Stimulated activated effector memory CD8-positive, alpha-beta T cell treated with anti-CD3 and anti-CD28 coated beads, Interleukin-12 subunit alpha, Interleukin-12 subunit beta, amount 100 ng/mL, for 72 hours (primary cell): ENCODE data around the gene XCR1.
A peak's percentile ranks its signal among the peaks of the same experiment; 100 is the strongest.

Experiments used
- ATAC-seq: fragments of 150-1000 bp; cut with Tn5 transposase; 2 replicates; pipeline ENCODE4 v1.10.0; 2021
- DNase-seq, 2 donors: peaks; one replicate each; pipeline ENCODE4 v3.0.0; 2021 to 2022; ENCODE audit warnings: low spot score in 2 of 2
- H3K27ac Mint-ChIP-seq: one replicate; pipeline ENCODE4 v1.8.0; 2022; ENCODE audit warnings: mild to moderate bottlenecking, mixed read lengths
- H3K36me3 Mint-ChIP-seq: one replicate; pipeline ENCODE4 v1.8.0; 2022; ENCODE audit warnings: mild to moderate bottlenecking, mixed read lengths
- H3K4me1 Mint-ChIP-seq: one replicate; pipeline ENCODE4 v1.8.0; 2022; ENCODE audit warnings: mixed read lengths
- H3K4me3 Mint-ChIP-seq: one replicate; pipeline ENCODE4 v1.8.0; 2022; ENCODE audit warnings: mild to moderate bottlenecking, mixed read lengths
- H3K9me3 Mint-ChIP-seq: one replicate; pipeline ENCODE4 v1.8.0; 2022; ENCODE audit warnings: mixed read lengths

The XCR1 gene

DNA sequence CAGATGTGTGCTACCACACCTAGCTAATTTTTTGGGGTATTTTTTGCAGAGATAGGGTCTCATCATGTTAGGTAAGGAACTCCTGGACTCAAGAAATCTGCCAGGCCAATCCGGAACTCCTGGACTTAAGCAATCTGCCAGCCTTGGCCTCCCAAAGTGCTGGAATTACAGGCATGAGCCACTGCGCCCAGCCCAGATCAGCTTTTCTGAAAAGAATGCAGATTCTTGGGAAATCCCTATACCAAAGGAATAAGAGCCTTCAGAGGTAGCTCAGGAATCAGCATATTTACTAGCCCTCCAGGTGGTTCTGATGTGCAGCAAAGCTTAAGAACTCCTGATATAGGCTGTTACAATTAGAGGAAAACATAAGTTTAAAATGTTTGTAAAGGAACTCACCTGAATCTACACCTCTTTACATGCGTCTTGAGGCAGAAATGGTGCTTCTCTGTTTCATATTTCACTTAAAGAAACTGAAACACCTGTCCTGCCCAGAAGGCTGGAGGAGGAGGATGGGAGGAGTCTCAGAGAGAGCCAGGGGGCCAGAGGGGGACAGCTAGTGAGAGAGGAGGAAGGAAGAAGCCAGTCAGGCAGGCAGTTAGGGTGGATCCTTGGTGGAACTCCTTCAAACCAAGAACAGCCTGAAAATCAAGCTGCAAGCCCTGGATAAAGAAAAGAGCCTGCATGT lies at the start of gene XCR1:
XCR1 (minus strand) TSS at position 463 of the 685 bp plus-strand sequence. CDS start 5,536 bp downstream, outside the sequence.
- no peak for ATAC-seq
- Mint-ChIP-seq H3K9me3 (peaks cover 8% of the 10 kb centered on the region), H3K4me3 (no peak within 1 kb of the TSS), H3K27ac (no peak within 1 kb of the TSS), H3K36me3 (peaks cover 6% of the 10 kb centered on the region), H3K4me1 (peaks cover 10% of the 10 kb centered on the region)
- no peak for DNase-seq

GRCh38 chr3:46076606-46077005 lies 49.3 kb upstream of the XCR1 start:
- DNase-seq (no peak), ATAC-seq (no peak)
- Mint-ChIP-seq H3K4me1 (peaks cover 28% of the 10 kb centered on the region), H3K4me3 (no peak overlapping the region), H3K36me3 (no peaks in the 10 kb centered on the region), H3K9me3 (peaks cover 3% of the 10 kb centered on the region), H3K27ac (no peak overlapping the region)

DNA sequence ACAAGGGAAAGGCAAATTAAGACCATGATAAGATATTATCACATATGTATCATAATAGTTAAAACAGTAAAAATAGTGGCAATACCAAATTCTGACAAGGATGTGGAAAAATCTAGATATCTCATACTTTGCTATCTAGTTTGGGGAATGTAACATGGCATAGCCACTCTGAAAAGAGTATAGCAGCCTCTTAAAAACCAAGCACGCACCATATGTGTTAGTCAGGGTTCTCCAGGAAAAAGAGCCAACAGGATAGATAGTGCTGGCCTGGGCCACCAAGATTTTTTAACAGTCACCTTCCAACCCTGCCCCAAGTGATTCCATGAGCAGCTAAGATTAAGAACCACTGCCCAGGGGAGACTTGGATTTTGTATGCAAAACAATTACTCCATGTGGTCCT lies 48.5 kb upstream of the XCR1 start:
- Mint-ChIP-seq H3K9me3 (peaks cover 7% of the 10 kb centered on the region), H3K36me3 (no peaks in the 10 kb centered on the region), H3K4me1 (peaks cover 35% of the 10 kb centered on the region), H3K4me3 (no peak overlapping the region), H3K27ac (no peak overlapping the region)
- DNase-seq (no peak), ATAC-seq (no peak)

DNA sequence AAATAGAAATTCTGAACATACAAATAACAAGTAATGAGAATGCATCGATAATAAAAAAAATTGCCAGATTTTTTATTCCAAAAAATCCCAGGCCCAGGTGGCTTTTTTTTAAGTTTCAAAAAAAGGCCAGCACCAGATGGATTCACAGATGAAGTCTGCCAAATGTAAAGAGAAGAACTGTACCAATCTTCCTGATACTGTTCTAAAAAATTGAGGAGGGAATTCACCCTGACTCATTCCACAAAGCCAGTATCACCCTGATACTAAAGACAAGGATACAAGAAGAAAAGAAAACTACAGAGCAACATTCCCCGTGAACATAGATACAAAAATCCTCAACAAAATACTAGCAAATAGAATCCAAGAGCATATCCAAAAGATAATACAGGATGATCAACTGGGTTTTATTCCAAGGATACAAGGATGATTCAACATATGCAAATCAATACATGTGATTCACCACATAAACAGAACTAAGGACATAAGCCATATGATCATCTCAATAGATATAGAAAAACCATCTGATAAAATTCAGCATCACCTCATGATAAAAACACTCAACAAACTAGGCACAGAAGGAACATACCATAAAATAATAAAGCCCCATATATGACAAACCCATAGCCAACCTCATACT lies 44.1 kb upstream of the XCR1 start:
- Mint-ChIP-seq H3K4me1 (peaks cover 63% of the 10 kb centered on the region), H3K36me3 (no peaks in the 10 kb centered on the region), H3K27ac (peak overlapping the region; percentile 43), H3K9me3 (peaks cover 7% of the 10 kb centered on the region), H3K4me3 (peak overlapping the region; percentile 20)
- no peak for DNase-seq
- ATAC-seq, result no peak

- no peaks in the 10 kb centered on the region for H3K36me3 Mint-ChIP-seq
- H3K4me1 Mint-ChIP-seq, result peaks cover 70% of the 10 kb centered on the region
- peak; percentile 65 for ATAC-seq
- peaks cover 7% of the 10 kb centered on the region for H3K9me3 Mint-ChIP-seq
- DNase-seq, result no peak
- peak overlapping the region; percentile 43 for H3K27ac Mint-ChIP-seq
- peak overlapping the region; percentile 20 for H3K4me3 Mint-ChIP-seq
Observed at GRCh38 chr3:46070595-46071093, 43.4 kb upstream of the XCR1 start.

DNA sequence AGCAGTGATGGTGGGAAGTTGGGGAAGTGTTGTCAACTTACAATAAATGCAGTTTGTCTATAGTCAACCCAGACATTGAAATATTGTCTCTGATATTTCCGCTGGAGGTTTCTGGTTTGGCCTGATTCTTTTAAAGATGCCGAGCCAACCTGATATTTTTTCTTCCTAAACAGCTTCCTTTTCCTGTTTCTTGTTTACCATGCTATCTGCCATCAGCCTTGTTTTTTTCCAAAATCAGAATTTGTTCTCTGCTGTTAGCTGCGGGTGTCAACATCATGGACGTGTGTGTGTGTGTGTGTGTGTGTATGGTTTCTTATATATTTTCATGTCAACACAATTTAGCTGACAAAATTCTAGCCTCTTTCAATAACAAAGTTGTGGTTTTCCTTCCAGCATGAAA lies 41.2 kb upstream of the XCR1 start:
- DNase-seq (peak in 1 of 2 donors; percentile 35), ATAC-seq (no peak)
- peak overlapping the region; percentile 20 for H3K4me3 Mint-ChIP-seq
- peaks cover 6% of the 10 kb centered on the region for H3K9me3 Mint-ChIP-seq
- no peaks in the 10 kb centered on the region for H3K36me3 Mint-ChIP-seq
- H3K27ac Mint-ChIP-seq, result peak overlapping the region; percentile 76
- peaks cover 73% of the 10 kb centered on the region for H3K4me1 Mint-ChIP-seq

DNA sequence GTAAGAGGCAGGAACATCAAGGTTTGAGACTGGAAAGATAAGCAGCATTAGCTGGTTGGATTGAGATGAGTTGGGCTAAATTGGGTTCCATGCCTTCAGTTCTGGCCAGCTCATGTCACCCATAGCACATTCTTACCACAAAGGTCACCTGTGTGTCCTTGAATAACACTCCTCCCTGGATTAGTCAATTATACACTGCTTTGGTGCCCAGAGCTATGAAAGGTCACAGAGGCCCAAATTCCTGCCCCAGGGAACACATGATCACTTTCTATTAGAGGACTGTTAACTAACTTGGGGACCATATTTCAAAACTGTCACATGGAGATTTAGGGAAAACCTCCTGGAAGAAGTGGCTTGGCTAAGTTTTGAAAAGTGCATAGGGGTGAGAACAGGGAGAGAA lies 40.1 kb upstream of the XCR1 start:
- Mint-ChIP-seq H3K9me3 (peaks cover 3% of the 10 kb centered on the region), H3K4me3 (peak overlapping the region; percentile 20), H3K4me1 (peaks cover 69% of the 10 kb centered on the region), H3K36me3 (no peaks in the 10 kb centered on the region), H3K27ac (peak overlapping the region; percentile 76)
- DNase-seq, result no peak
- ATAC-seq, result no peak

GRCh38 chr3:46065750-46066256 lies 38.5 kb upstream of the XCR1 start:
- ATAC-seq, result peak; percentile 1
- Mint-ChIP-seq H3K4me3 (peak overlapping the region; percentile 20), H3K4me1 (peaks cover 59% of the 10 kb centered on the region), H3K9me3 (no peaks in the 10 kb centered on the region), H3K36me3 (no peaks in the 10 kb centered on the region), H3K27ac (peak overlapping the region; percentile 76)
- no peak for DNase-seq

DNA sequence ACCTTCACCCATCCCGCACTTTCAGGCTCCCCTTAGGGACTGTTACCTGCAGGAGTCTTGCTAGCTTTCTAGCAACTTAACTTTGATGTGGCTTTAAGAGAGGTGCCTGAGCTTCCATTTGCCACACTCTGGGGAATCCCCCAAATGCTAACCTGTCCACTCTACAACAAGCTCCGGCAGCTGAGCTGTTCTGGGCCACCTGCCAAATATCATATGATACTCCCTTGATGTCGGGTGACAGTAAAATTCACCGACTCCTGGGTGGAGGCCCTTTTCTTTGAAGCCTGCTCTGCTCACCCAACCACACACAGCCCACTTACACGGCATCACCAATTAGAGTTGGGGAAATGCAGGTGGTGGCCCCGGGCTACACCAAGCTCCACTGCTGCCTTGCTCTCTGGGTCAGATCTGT lies 38.0 kb upstream of the XCR1 start:
- peak; percentile 21 to 64 for DNase-seq
- peak overlapping the region; percentile 76 for H3K27ac Mint-ChIP-seq
- H3K4me3 Mint-ChIP-seq, result peak overlapping the region; percentile 20

GRCh38 chr3:46062679-46063078 lies 35.4 kb upstream of the XCR1 start:
- Mint-ChIP-seq H3K4me1 (peaks cover 27% of the 10 kb centered on the region), H3K4me3 (no peak overlapping the region), H3K9me3 (no peaks in the 10 kb centered on the region), H3K36me3 (no peaks in the 10 kb centered on the region), H3K27ac (no peak overlapping the region)
- ATAC-seq (no peak), DNase-seq (no peak)

More for the DNA sequence above, 38.0 kb upstream of the XCR1 start:
- ATAC-seq, result peak; percentile 93
- H3K36me3 Mint-ChIP-seq, result no peaks in the 10 kb centered on the region
- peaks cover 54% of the 10 kb centered on the region for H3K4me1 Mint-ChIP-seq
- no peaks in the 10 kb centered on the region for H3K9me3 Mint-ChIP-seq

DNA sequence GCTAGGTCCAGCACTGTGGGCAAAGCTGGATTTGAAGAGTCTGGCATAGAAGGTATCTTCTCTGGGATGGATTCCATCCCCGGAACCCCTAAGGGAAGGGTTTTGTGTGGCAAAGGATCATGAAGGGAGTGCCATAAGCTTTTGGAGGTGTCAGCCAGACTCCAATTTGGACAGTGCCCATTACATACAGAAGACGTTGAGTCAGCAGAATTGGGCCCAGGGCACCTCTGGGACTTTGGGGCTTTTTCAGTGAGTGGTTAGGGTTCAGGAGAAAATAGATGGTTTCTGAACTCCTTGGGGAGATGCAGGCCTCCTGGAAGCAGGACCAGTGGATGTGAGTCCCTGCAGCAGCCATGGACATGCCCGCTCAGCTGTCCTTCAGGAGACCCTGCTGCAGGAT lies 34.6 kb upstream of the XCR1 start:
- ATAC-seq (no peak), DNase-seq (no peak)
- Mint-ChIP-seq H3K4me1 (peaks cover 19% of the 10 kb centered on the region), H3K36me3 (no peaks in the 10 kb centered on the region), H3K27ac (no peak overlapping the region), H3K9me3 (no peaks in the 10 kb centered on the region), H3K4me3 (no peak overlapping the region)

DNA sequence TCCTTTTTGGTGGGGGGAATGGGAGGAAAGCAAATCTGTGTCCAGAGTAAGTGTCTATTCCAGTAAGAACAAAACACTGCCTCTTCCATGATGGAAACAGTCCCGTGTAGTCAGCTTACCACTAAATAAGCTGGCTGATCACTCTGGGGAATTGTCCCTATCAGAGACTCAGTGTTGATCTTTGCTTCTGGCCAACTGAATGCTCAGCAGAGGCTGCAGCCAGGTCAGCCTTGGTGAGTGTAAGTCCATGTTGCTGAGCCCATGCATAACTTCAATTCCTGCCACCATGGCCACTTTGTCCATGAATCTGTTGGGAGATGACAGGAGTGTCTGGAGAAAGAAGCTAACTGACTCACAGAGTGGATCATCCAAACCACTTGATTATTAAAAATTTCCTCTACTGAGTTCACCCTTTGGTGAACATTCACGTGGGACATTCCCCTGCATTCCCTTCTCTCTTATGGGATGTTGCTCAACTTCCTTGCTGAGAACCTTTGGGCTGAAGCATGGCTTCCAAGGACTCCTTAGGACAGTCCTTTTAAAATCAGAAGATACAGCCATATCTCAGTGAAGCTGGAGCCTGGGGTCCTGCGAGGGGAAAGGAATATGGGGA lies 33.9 kb upstream of the XCR1 start:
- H3K4me1 Mint-ChIP-seq, result peaks cover 13% of the 10 kb centered on the region
- DNase-seq, result no peak
- H3K4me3 Mint-ChIP-seq, result no peak overlapping the region
- H3K36me3 Mint-ChIP-seq, result no peaks in the 10 kb centered on the region
- no peak overlapping the region for H3K27ac Mint-ChIP-seq
- no peaks in the 10 kb centered on the region for H3K9me3 Mint-ChIP-seq
- ATAC-seq, result no peak

DNA sequence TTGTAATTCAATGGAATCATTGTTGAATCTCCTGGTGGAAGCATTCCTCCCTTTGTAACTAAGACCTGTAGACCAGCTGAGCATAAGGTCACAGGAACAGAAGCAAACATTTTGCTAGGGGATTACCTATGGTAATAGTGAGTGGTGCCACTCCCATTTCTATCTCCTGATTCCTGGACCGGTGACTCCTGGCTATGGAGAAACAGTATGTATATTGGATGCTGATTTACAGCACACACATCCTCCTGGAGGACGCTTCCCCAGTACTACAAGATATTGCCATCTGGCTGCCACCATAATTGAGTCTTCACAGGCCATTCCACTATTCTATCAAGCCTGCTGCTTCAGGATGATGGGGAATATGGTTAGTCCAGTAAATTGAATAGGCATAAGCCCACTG lies 33.3 kb upstream of the XCR1 start:
- no peak for DNase-seq
- ATAC-seq, result no peak
- Mint-ChIP-seq H3K27ac (no peak overlapping the region), H3K4me3 (no peak overlapping the region), H3K4me1 (peaks cover 6% of the 10 kb centered on the region), H3K36me3 (no peaks in the 10 kb centered on the region), H3K9me3 (no peaks in the 10 kb centered on the region)

- H3K4me3 Mint-ChIP-seq, result no peak overlapping the region
- peaks cover 4% of the 10 kb centered on the region for H3K4me1 Mint-ChIP-seq
- H3K27ac Mint-ChIP-seq, result no peak overlapping the region
- no peaks in the 10 kb centered on the region for H3K36me3 Mint-ChIP-seq
- DNase-seq, result no peak
- no peak for ATAC-seq
- no peaks in the 10 kb centered on the region for H3K9me3 Mint-ChIP-seq
Observed at GRCh38 chr3:46059432-46059831, 32.1 kb upstream of the XCR1 start.

DNA sequence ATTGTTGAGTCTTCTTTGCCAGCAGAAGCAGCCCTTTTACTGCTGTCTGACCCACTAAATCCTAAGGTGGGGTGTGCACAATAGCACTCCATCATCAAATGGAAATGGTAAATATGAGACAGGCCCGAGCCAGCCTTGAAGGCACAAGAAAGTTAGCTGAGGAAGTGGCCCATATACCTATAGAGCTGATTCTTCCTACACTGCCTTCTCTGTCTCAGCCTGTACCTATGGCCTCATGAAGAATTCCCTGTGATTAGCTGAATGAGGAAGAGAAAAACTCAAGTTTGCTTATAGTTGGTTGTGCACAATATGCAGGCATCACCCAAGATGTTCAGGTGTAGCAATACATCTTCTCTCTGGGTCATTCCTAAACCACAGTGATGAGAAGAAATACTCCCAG lies 31.7 kb upstream of the XCR1 start:
- Mint-ChIP-seq H3K4me3 (no peak overlapping the region), H3K27ac (no peak overlapping the region), H3K4me1 (peaks cover 9% of the 10 kb centered on the region), H3K9me3 (no peaks in the 10 kb centered on the region), H3K36me3 (no peaks in the 10 kb centered on the region)
- DNase-seq (no peak), ATAC-seq (no peak)
